HG03558 (cell line): ENCODE data around the gene TMEM108.

ENCODE experiments used
- ATAC-seq: cut with Tn5 transposase; IDR thresholded peaks from one replicate; pipeline ENCODE4 v1.9.1; 2021; ENCODE audit warnings: moderate number of reproducible peaks; ENCODE audit not compliant: unreplicated experiment; ENCODE audit errors: extremely low read depth

Gene TMEM108

GRCh38 chr3:133113927-133114597 is 75.9 kb downstream of the TMEM108 start:
- ATAC-seq, result no peak

GRCh38 chr3:133115176-133115575 is 77.0 kb downstream of the TMEM108 start:
- no peak for ATAC-seq

DNA sequence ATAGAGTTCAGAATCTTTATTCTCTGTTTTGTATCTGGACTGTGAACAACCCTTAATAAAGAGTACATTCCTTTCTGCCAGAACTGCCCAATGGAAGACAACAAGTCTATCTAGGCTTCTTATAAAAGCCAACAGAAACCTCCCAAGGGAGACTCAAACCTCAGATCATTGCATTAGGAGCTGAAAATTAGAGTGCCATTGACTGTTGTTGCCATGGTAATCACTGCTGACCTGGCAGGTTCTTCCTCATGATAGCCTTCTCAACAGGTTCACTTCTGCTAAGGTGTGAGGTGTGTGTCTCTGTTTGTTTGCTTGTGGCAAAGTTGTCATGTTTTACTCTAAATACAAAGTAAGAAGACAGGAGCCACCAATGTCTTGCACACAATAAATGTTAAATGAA is 79.2 kb downstream of the TMEM108 start:
- no peak for ATAC-seq

- ATAC-seq, result no peak
Observed at GRCh38 chr3:133119176-133119575, 81.0 kb downstream of the TMEM108 start.

DNA sequence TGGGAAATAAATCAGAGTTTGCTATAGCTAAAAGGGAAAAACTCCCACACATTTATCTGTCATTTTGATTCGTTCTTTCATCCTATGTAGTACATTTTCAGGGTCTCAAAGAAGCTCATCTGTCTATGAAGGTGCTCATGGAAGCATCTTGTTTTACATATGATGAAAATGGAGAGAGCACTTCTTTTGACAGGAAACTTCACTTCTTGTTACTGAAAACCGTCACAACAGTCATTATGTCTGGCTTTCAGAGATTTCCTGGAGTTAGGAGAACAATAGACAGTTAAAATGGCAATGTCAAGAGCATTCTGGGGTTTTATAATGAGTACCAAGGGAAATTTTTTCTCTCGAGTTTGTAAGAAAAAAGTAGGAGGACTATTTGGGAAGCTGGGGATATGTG is 83.3 kb downstream of the TMEM108 start:
- no peak for ATAC-seq

- no peak for ATAC-seq
Observed at GRCh38 chr3:133123636-133124035, 85.4 kb downstream of the TMEM108 start.

DNA sequence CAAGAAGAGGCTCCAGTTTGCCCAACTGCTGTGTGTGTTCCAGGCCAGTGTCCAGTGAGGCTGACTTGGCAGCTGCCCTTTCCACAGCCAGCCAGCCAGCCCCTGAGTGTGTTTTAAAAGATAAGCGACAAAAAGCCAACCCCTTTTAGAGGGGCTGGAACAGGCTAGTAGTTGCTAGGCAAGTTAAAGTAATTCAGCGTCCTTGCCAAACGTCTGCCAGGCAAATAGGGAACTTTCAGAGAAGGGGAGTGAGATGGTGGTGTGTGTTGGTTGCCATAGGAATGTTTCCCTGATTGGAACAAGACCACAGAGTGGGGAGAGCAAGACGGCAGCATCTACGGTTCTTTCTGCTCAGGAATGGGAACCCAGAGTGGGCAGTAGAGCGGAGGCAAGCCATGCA is 86.3 kb downstream of the TMEM108 start:
- ATAC-seq, result no peak

GRCh38 chr3:133125171-133125570 is 87.0 kb downstream of the TMEM108 start:
- ATAC-seq, result no peak

DNA sequence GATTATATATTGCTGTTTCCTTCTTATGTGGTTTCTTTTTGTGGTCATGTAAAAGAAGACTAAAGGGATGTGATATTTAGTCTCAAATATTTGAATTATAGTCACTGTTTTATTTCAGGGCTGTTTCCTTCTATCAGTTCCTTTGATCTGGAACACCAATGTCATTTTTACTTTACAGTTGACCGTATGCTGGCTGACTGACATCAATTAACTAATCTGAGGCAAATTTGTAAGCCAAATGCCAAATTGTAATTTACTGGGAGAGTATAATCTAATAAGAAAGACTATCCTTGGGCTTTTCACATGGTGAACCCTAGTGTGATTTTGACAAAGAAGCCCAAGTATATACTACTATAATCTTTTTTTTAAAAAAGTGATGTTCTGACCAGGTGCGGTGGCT is 87.6 kb downstream of the TMEM108 start:
- ATAC-seq, result no peak

DNA sequence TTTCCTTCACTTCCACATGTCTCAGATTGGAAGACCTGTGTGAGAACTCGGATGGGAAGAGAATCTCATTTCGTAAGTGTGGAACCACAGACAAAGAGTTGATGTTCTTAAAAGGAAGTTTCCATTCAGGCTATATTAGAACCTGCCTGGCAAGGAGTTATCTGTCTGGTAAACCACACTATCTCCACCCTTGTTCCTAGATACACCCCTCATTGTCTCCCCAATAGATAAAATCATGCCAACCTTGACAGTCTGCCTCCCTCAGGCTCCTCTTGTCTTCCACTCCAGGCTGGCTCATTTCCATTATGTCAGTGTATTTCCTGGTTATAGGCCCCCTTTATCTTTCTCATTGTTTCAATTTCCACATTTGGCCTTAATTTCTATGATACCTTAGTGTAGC is 89.2 kb downstream of the TMEM108 start:
- no peak for ATAC-seq

DNA sequence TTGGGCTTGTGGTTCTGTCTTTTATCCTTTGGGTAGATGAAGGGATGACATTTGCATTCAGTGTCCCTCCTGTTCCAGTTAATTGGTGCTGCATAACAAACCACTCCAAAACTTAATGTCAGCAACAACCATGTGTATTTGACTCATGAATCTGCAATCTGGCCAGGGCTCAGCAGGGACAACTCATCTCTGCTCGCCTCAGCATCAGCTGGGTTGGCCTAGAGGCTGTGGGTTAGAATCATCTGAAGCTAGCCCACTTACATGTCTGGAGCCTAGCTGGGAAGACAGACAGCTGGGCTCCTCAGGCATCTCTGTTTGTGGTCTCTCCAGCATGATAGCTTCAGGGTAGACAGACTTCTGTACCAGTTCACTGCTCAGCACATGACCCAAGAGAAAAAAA is 92.0 kb downstream of the TMEM108 start:
- no peak for ATAC-seq

GRCh38 chr3:133135306-133135705 is 97.1 kb downstream of the TMEM108 start:
- no peak for ATAC-seq

DNA sequence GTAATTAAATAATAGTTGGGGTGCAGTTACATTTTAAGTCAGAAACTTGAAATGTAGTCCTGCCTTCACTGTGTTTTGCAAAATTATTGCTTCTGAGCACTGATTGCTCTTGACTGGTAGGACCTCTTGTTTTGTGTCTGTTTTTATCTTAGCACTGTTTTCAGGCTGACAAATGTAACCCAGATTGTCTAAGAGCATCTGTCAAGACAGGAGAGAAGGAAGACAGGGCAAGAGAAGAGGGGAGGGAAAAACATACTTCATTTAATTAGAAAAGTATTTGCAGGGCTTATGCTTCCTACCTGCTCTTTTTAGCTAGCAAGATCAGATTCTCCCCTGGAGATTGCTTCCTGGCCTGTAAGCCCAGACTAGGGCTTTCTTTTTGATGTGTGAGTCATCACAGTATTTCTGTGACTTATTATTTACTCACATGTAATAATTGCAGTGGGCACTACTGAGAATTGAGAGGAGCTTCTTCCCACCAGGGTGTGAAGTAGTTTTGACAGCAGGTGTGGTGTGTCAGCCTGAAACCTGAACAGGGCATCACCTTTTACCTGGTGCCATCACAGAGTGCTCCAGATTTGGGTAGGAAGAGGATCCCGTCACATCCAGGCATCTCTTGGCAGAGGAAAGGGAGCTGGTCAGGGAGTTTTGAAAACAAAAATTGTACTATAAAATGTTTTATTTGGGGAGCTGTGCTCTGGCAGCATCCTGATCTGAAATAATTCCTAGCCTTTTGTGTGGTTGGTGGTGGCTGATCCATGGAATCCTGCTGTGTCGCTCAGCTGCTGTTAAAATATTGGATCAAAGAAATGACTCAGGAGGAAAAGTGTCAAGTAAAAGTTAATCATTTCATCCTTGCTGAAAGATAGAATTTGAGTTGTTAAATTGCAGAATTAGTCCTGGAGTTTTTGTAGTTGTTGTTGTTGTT is 98.2 kb downstream of the TMEM108 start:
- no peak for ATAC-seq

DNA sequence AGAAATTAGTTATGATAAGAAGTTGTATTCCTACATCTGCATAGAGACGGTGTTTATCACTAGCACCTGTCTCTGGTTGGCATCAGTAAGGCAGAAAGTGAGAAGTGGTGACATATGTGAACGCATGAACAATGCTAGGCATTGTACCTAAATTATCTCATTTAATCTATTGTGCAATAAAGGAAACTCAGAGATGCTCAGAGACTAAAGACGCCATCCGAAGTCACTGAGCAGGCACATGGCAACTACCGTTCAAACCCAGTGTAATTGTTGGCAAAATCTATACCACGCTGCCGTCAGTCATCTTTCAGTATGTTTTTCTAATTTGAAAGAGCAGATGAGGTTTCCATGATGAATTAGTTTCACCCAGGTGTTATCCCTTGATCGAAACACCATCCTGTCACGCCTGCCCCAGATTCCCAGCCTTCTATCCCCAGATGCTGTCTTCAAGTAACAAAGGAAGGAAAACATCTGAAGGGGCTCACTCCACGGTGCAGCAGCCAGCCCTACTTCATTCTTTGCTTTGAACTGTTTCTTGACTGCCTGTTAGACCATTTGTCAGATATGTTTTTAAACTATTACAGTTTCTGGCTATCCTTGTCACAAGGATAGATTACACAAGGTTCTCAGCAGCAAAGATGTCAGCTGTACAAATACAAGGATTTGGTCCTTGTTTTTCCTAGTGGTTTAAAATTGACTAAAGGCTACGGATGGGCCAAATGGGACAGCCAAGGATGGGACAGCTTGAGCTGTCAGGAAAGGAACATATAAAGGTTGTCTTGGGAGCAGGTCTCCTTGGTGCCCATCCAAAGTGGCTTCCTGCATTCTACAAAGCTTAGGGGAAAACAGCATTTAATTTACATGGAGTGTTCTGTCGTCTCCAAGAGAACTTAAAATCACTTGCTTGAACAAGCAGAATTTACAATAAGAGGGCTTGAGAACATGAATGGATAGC is 99.1 kb downstream of the TMEM108 start:
- ATAC-seq, result no peak

- peak; percentile 85 for ATAC-seq
Observed at GRCh38 chr3:133138017-133138416, 99.8 kb downstream of the TMEM108 start.

GRCh38 chr3:133152056-133152455 is 113.9 kb downstream of the TMEM108 start:
- ATAC-seq, result no peak

DNA sequence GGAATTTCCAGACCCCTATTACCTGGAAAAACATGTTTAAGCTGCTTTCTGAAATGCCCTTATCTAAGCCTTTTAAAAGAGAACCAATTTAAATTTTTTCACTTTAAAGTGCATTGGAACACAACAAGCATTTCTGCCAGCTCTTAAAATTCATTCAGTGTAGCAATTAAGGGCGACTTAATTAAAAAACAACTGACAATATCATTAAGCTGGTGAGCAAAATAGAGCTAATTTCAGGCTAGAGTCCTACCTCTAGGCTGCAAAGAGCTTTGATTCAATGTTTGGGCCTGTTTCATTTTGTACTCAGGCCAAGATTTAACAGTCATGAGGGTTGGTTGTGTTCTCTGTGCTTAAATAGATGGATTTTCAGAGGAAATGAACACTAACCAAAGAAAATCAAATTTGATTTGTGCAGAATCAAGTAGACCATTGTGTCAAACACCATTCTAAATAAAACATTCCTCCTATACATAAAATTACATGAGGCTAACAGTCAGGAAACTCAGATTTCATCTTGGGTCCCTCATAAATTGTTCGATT is 114.6 kb downstream of the TMEM108 start:
- no peak for ATAC-seq

DNA sequence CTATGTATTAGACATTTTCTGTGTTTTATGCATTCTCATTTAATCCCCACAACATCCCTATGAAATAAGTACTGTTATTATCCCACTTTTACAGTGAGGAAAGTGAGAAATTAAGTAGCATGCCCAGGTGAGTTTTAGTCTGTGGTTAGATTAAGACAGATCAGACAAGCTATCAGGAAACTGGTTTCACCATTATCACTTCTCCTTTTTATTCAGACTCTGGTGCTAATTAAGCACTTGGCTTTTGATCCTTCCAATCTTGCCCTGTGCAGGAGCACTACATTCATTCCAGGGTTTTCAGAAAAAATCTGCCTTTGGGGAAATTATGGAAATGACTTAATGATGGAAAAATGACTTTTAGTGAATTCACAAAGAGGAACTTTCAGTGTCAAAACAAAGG is 115.2 kb downstream of the TMEM108 start:
- ATAC-seq, result no peak

GRCh38 chr3:133157716-133158115 is 119.5 kb downstream of the TMEM108 start:
- no peak for ATAC-seq

DNA sequence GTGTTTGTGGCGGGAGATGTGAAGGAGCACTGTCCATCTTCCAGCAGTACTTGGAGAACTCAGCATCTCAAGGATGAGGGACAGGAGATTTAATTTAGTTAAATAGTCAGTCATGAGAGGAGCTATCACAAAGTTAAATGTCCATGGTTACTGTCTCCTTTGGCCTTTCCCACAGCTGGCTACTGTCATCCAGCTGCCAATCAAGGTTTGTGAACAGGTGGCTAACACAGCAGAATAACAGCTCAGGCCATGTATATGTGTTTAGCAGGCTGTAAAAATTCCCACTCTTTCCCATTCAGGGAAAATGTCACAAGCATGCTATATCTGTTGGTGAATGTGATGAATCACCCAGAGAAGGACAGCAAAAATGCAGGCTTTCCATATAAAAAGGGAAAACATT is 120.5 kb downstream of the TMEM108 start:
- ATAC-seq, result no peak
